SK-N-SH (cell line): ENCODE data around the gene ITGA4.

Source experiments
- CTCF ChIP-seq: fragments of 200-600 bp; sonication (generic); IDR thresholded peaks from 2 replicates; pipeline ENCODE4 v1.6.1; 2017; ENCODE audit warnings: antibody characterized with exemption, mild to moderate bottlenecking, moderate library complexity
- EZH2phosphoT487 ChIP-seq: fragments of 200-600 bp; sonication (generic); IDR thresholded peaks from 2 replicates; pipeline ENCODE4 v1.6.1; 2017; ENCODE audit warnings: low read depth, mixed run types, mild to moderate bottlenecking, antibody characterized with exemption, moderate library complexity, borderline replicate concordance
- FOXM1 ChIP-seq: IDR thresholded peaks from 2 replicates; pipeline ENCODE4 v1.4.0; 2012; ENCODE audit warnings: low read depth, mild to moderate bottlenecking
- GABPA ChIP-seq: IDR thresholded peaks from 2 replicates; pipeline ENCODE4 v1.4.0; 2012; ENCODE audit warnings: low read depth, mild to moderate bottlenecking
- MAX ChIP-seq: IDR thresholded peaks from 2 replicates; pipeline ENCODE4 v1.4.0; 2012; ENCODE audit warnings: low read depth
- NFIC ChIP-seq: IDR thresholded peaks from 2 replicates; pipeline ENCODE4 v1.4.0; 2012; ENCODE audit warnings: borderline replicate concordance
- POLR2AphosphoS5 ChIP-seq: IDR thresholded peaks from 2 replicates; pipeline ENCODE4 v1.6.1; 2012; ENCODE audit warnings: low read depth, low read length
- RCOR1 ChIP-seq: fragments of 150-350 bp; IDR thresholded peaks from 2 replicates; pipeline ENCODE4 v1.6.1; 2017; ENCODE audit warnings: antibody characterized with exemption, low read length
- RFX5 ChIP-seq: IDR thresholded peaks from 2 replicates; pipeline ENCODE4 v1.6.1; 2012; ENCODE audit warnings: mild to moderate bottlenecking, improper control_type of control experiment, low read length
- TAF1 ChIP-seq: IDR thresholded peaks from 2 replicates; pipeline ENCODE4 v1.6.1; 2012; ENCODE audit warnings: low read depth, mild to moderate bottlenecking, low read length, moderate library complexity, borderline replicate concordance

GRCh38 chr2:181576431-181576830 is 119.2 kb downstream of the ITGA4 start:
- TF ChIP-seq GABPA (no peak), CTCF (no peak), POLR2AphosphoS5 (no peak), NFIC (no peak), FOXM1 (no peak), TAF1 (no peak), MAX (no peak), RFX5 (no peak), EZH2phosphoT487 (no peak), RCOR1 (no peak)
